SK-N-SH treated with all-trans-retinoic acid at 6 μM for 48 hours (cell line): ENCODE data around the gene STEAP1B.

Source experiments
- BACH2 ChIP-seq: fragments of 250-450 bp; sonication (Bioruptor Pico); IDR thresholded peaks from 2 replicates; pipeline ENCODE4 v1.9.0; 2021; ENCODE audit warnings: mild to moderate bottlenecking, borderline replicate concordance
- ZC3H10 ChIP-seq: fragments of 250-450 bp; sonication (Bioruptor Pico); IDR thresholded peaks from 2 replicates; pipeline ENCODE4 v1.5.1; 2021; ENCODE audit warnings: mild to moderate bottlenecking, moderate library complexity
- ZFP30 ChIP-seq: fragments of 450-650 bp; formaldehyde crosslinking; IDR thresholded peaks from 2 replicates; pipeline ENCODE4 v1.5.0; 2022; ENCODE audit warnings: mild to moderate bottlenecking, moderate library complexity
- TF ChIP-seq, protein P1 (sequence below): fragments of 250-450 bp; sonication (Bioruptor Pico); IDR thresholded peaks from 2 replicates; pipeline ENCODE4 v1.5.1; 2020; ENCODE audit warnings: low read depth, mild to moderate bottlenecking, moderate library complexity

DNA sequence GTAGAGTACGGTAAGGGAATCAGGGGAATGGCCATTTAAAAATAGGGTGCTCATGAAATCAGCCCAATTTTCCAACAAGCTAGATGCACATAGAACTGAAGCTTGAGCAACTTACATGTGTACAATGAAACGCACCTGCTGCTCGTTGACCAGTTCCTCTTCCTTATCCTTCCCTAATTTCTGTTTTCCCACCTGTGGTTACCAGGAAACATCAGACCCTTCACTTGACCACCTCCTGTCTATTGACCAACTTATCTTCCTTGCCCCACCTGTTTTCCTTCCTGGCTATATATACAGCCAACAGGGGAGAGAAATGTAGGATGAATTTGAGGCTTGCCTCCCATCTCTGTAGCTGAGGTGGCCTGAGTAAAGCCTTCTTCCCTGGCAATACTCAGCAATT is 105.2 kb downstream of the STEAP1B start:
- TF ChIP-seq, protein P1, sequence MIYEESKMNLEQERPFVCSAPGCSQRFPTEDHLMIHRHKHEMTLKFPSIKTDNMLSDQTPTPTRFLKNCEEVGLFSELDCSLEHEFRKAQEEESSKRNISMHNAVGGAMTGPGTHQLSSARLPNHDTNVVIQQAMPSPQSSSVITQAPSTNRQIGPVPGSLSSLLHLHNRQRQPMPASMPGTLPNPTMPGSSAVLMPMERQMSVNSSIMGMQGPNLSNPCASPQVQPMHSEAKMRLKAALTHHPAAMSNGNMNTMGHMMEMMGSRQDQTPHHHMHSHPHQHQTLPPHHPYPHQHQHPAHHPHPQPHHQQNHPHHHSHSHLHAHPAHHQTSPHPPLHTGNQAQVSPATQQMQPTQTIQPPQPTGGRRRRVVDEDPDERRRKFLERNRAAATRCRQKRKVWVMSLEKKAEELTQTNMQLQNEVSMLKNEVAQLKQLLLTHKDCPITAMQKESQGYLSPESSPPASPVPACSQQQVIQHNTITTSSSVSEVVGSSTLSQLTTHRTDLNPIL (CRISPR knock-in tag): no peak
- TF ChIP-seq ZFP30 (CRISPR knock-in tag): no peak
- TF ChIP-seq ZC3H10: no peak
- no peak for TF ChIP-seq BACH2
